ENCODE results near the gene CAMTA1.

DNA sequence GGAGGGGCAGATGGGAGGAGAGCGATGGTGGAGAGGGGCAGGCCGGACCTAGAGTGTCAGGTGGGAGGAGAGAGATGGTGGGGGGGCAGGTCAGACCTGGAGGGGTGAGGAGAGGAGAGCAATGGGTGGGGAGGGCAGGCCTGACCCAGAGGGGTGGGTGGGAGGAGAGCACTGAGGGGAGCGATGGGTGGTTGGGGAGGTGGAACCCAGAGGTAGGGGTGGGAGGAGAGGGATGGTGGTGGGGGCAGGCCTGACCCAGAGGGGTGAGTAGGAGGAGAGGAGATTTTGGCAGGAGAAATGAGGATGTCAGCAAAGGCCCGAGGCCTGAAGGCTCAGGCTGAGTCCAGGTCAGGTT, 828.6 kb downstream of the CAMTA1 start:
- TF ChIP-seq POLR2A (IDR thresholded peaks at IDR 0.05) (no peak), EP300 (IDR thresholded peaks at IDR 0.05) (no peak), POLR2AphosphoS5 (IDR thresholded peaks at IDR 0.05) (no peak)
- TF ChIP-seq, protein P1, sequence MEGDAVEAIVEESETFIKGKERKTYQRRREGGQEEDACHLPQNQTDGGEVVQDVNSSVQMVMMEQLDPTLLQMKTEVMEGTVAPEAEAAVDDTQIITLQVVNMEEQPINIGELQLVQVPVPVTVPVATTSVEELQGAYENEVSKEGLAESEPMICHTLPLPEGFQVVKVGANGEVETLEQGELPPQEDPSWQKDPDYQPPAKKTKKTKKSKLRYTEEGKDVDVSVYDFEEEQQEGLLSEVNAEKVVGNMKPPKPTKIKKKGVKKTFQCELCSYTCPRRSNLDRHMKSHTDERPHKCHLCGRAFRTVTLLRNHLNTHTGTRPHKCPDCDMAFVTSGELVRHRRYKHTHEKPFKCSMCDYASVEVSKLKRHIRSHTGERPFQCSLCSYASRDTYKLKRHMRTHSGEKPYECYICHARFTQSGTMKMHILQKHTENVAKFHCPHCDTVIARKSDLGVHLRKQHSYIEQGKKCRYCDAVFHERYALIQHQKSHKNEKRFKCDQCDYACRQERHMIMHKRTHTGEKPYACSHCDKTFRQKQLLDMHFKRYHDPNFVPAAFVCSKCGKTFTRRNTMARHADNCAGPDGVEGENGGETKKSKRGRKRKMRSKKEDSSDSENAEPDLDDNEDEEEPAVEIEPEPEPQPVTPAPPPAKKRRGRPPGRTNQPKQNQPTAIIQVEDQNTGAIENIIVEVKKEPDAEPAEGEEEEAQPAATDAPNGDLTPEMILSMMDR (IDR thresholded peaks at IDR 0.05) = no peak

All from stomach (tissue), 4 donors.